ENCODE results near the gene SPECC1.

The SPECC1 gene

DNA sequence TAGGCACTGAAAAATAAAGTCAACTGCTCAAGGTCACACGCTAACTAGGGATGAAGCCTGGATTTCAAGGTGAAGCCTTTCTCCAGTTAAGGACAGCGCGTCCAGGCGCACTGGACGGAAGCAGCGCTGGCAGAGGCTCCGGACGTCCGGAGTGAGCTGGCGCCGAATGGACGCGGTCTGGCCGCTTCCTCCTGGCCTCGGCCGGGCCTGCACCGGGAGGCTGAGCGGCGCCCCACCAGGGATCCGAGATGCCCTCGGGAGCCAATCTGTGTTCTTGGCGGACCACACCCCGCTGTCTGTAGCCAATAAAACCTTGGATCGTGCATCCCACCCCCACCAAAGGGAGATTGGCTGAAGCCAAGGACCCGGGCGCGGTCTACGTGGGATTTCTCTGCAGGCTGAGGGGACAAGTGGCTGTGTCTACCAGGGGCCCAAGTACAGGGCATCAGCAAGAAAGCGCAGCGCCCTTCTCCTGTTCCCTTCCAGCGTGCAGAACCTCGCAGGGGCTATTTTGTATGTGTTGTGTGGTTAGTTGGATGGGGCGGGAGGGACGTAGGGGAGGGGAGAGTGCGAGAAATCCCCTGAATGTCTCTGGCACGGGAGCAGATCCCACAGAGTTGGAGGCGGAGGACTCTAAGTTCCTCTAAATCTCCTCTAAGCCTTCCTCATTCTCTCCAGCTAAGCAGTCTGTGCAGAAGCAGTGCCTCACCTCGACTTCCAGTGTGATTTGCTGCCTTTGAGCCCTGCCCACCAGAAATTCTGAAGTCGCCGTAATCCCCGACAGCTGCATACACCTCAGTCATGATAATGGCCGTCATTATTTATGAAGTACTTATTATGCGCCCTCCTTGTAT lies 29.0 kb upstream of the SPECC1 start:
- TF ChIP-seq, protein P1, sequence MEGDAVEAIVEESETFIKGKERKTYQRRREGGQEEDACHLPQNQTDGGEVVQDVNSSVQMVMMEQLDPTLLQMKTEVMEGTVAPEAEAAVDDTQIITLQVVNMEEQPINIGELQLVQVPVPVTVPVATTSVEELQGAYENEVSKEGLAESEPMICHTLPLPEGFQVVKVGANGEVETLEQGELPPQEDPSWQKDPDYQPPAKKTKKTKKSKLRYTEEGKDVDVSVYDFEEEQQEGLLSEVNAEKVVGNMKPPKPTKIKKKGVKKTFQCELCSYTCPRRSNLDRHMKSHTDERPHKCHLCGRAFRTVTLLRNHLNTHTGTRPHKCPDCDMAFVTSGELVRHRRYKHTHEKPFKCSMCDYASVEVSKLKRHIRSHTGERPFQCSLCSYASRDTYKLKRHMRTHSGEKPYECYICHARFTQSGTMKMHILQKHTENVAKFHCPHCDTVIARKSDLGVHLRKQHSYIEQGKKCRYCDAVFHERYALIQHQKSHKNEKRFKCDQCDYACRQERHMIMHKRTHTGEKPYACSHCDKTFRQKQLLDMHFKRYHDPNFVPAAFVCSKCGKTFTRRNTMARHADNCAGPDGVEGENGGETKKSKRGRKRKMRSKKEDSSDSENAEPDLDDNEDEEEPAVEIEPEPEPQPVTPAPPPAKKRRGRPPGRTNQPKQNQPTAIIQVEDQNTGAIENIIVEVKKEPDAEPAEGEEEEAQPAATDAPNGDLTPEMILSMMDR (IDR thresholded peaks at IDR 0.05; ENCODE audit: extremely low read depth, missing control alignments) = no peak
- no peak for DNase-seq (ENCODE audit: low spot score)

DNA sequence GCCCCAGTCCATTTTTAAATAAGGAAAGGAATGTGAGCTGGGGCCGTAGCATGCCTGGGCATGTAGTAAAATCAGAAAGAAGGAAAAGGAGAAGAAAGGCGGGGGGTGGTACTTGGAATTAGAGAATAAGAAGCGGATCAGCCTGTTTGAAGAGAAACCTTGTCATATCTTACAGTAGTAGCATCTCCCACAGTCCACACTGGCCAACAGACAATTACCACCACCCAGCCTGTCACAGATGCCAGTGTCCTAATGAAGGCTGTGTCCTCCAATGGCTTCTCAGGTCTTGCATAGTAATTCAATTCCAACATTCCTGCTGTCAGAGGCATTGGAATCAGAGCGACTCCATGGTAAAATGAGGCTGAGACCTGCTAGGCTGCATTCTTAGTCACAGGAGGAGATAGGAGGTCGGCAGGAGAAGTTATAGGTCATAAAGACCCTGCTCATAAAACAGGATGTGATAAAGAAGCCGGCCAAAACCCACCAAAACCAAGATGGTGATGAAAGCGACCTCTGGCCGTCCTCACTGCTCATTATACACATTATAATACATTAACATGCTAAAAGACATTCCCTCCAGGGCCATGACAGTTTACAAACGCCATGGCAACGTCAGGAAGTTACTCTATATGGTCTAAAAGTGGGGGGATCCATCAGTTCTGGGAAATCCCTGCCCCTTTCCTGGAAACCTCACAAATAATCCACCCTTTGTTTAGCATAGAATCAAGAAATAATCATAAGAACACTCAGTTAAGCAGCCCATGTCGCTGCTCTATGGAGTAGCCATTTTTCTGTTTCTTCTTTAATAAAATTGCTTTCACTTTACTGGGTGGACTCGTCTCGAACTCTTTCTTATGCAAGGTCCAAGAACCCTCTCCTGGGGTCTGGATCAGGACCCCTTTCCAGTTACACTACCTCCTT lies 22.0 kb upstream of the SPECC1 start:
- DNase-seq (ENCODE audit: low spot score) = no peak
- TF ChIP-seq, protein P1 (IDR thresholded peaks at IDR 0.05; ENCODE audit: extremely low read depth, missing control alignments) = no peak

DNA sequence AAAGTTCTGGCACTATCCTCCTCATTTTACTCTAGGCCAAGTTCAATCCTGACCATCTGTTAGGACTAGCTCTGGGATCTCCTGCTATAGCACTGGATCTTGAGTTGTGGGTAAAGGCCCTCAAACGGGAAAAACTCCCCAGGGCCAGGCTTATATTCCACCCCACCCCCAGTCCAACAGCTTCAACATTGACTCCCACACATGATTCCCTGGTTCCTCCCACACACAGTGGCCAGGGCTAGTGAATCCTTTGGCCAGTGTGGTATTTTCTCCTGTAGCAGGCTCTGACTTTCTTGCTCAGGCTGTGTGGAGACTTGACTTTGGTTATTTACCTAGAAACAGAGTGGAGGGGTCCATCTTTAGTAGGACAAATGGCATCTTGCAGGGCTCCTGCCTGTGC lies 21.3 kb upstream of the SPECC1 start:
- TF ChIP-seq, protein P1 (IDR thresholded peaks at IDR 0.05; ENCODE audit: extremely low read depth, missing control alignments) = no peak
- no peak for DNase-seq (ENCODE audit: low spot score)

GRCh38 chr17:19991252-19991885 lies 17.8 kb upstream of the SPECC1 start:
- TF ChIP-seq, protein P1 (IDR thresholded peaks at IDR 0.05; ENCODE audit: extremely low read depth, missing control alignments) = no peak

GRCh38 chr17:19992803-19993713 lies 16.1 kb upstream of the SPECC1 start:
- TF ChIP-seq, protein P1 (IDR thresholded peaks at IDR 0.05; ENCODE audit: extremely low read depth, missing control alignments) = peak; percentile 63
- peak; percentile 69 for DNase-seq (ENCODE audit: low spot score)

More at GRCh38 chr17:19991252-19991885, 17.8 kb upstream of the SPECC1 start:
- no peak for DNase-seq (ENCODE audit: low spot score)

GRCh38 chr17:19996086-19996485 lies 13.1 kb upstream of the SPECC1 start:
- TF ChIP-seq, protein P1 (IDR thresholded peaks at IDR 0.05; ENCODE audit: extremely low read depth, missing control alignments) = no peak
- DNase-seq (ENCODE audit: low spot score) = no peak

Measured in GM20000 (cell line).